GM12878 (cell line): ENCODE results near the gene BORCS8. TPM values are rescaled to one million over a fixed set of nuclear protein-coding genes. Genes with fewer than 3 reads are reported as not detected.

Experiments used
- ATAC-seq: fragments of 200-7000 bp; cut with Tn5 transposase; 3 replicates; pipeline ENCODE4 v1.9.1; 2020; ENCODE audit warnings: mild to moderate bottlenecking, moderate library complexity
- BruUV-seq: library from RNA; stranded (reverse); fragments of 400-500 nt; replicated peaks from 2 replicates; lab custom pipeline; 2021; lab: Mats Ljungman, UMichigan
- CTCF ChIA-PET: fragments of 300-600 bp; sonication (Branson Sonifier 250); formaldehyde crosslinking; extraction: SDS; loops from one replicate; lab custom pipeline; 2021; ENCODE audit warnings: inconsistent platforms; lab: Yijun Ruan, JAX
- POLR2A ChIA-PET: fragments of 350-600 bp; formaldehyde crosslinking; extraction: SDS; loops from one replicate; lab custom pipeline; 2021; ENCODE audit warnings: inconsistent platforms; lab: Charles Lee
- RAD21 ChIA-PET: fragments of 300-600 bp; sonication (Branson Sonifier 250); formaldehyde crosslinking; loops from one replicate; lab custom pipeline; 2023; ENCODE audit warnings: antibody characterized with exemption; ENCODE audit not compliant: unreplicated experiment; lab: Charles Lee
- SMC1A ChIA-PET: fragments of 300-600 bp; sonication (Branson Sonifier 250); formaldehyde crosslinking; loops from one replicate; lab custom pipeline; 2023; ENCODE audit not compliant: unreplicated experiment, uncharacterized antibody; lab: Charles Lee
- DNase-seq: peaks from one replicate; pipeline ENCODE4 v3.0.0-alpha.2; 2011; ENCODE audit warnings: low read depth, low spot score
- FAIRE-seq: peaks from 3 replicates; lab custom pipeline; 2011; peaks lifted over from hg19 to GRCh38; lab: Jason Lieb, UNC
- H2AFZ ChIP-seq: 2 replicates; pipeline ENCODE4 v1.6.0; 2011; ENCODE audit warnings: low read depth, low read length, control low read depth; ENCODE audit not compliant: control insufficient read depth
- H3K27ac ChIP-seq: 2 replicates; pipeline ENCODE4 v1.5.1; 2011; ENCODE audit warnings: control low read depth; ENCODE audit not compliant: control insufficient read depth, insufficient read depth
- H3K27me3 ChIP-seq, 2 experiments: replicated peaks in 1 of 2; 2 replicates each; pipeline versions ENCODE4 v1.6.0 to v1.6.1; 2011; ENCODE audit warnings: low read length in 1 of 2; ENCODE audit not compliant: control insufficient read depth in 2 of 2, insufficient read depth in 2 of 2
- H3K36me3 ChIP-seq, 2 experiments: 2 replicates each; pipeline ENCODE4 v1.5.1; 2011; ENCODE audit warnings: low read length in 1 of 2; ENCODE audit not compliant: control insufficient read depth in 2 of 2, insufficient read depth in 2 of 2
- H3K4me1 ChIP-seq: 2 replicates; pipeline ENCODE4 v1.6.1; 2011; ENCODE audit warnings: mild to moderate bottlenecking, low read length, moderate library complexity, mixed read lengths; ENCODE audit not compliant: control insufficient read depth, insufficient read depth
- H3K4me2 ChIP-seq: 2 replicates; pipeline ENCODE4 v1.6.0; 2011; ENCODE audit warnings: control low read depth; ENCODE audit not compliant: control insufficient read depth, insufficient read depth
- H3K4me3 ChIP-seq: fragments of 200-600 bp; sonication (generic); 2 replicates; pipeline ENCODE4 v1.5.1; 2016
- H3K79me2 ChIP-seq: 2 replicates; pipeline ENCODE4 v1.6.0; 2011; ENCODE audit warnings: low read length; ENCODE audit not compliant: control insufficient read depth, insufficient read depth
- H3K9ac ChIP-seq: 2 replicates; pipeline ENCODE4 v1.8.0; 2011; ENCODE audit warnings: low read length, control low read depth, mixed read lengths; ENCODE audit not compliant: control insufficient read depth, insufficient read depth
- H3K9me3 ChIP-seq: replicated peaks from 3 replicates; pipeline ENCODE4 v1.5.1; 2011; ENCODE audit warnings: mild to moderate bottlenecking, low read length; ENCODE audit not compliant: control insufficient read depth, insufficient read depth
- H4K20me1 ChIP-seq: 2 replicates; pipeline ENCODE4 v1.6.0; 2011; ENCODE audit not compliant: control insufficient read depth, insufficient read depth
- CBX5 ChIP-seq: sonication (generic); IDR thresholded peaks from 2 replicates; pipeline ENCODE4 v1.6.1; 2016; ENCODE audit warnings: low read depth, moderate library complexity, mild to moderate bottlenecking, inconsistent platforms
- GATAD2B ChIP-seq: fragments of 450-650 bp; conservative IDR thresholded peaks from 2 replicates; pipeline ENCODE4 v1.6.1; 2017; ENCODE audit warnings: low read depth, mild to moderate bottlenecking, moderate library complexity
- MEF2A ChIP-seq: IDR thresholded peaks from 2 replicates; pipeline ENCODE4 v1.6.1; 2011; ENCODE audit warnings: low read depth, mild to moderate bottlenecking, low read length, moderate library complexity; ENCODE audit not compliant: insufficient read depth
- NR2C2 ChIP-seq: IDR thresholded peaks from 2 replicates; pipeline ENCODE4 v1.6.1; 2011; ENCODE audit warnings: borderline replicate concordance, low read depth; ENCODE audit not compliant: control insufficient read depth, insufficient read length
- RB1 ChIP-seq: fragments of 450-650 bp; formaldehyde crosslinking; IDR thresholded peaks from 2 replicates; pipeline ENCODE4 v1.6.1; 2017; ENCODE audit warnings: mild to moderate bottlenecking, borderline replicate concordance
- SRF ChIP-seq, 2 experiments: IDR thresholded peaks; 2 replicates each; pipeline ENCODE4 v1.6.1; 2011; ENCODE audit warnings: low read depth in 2 of 2, low read length in 2 of 2, mild to moderate bottlenecking in 1 of 2, moderate library complexity in 1 of 2
- ZNF274 ChIP-seq: IDR thresholded peaks from one replicate; pipeline ENCODE4 v1.8.0; 2011; ENCODE audit not compliant: insufficient read length, insufficient read depth
- WGBS: methylation state at CpG from one replicate; pipeline ENCODE4 v1.1.6; 2016; ENCODE audit warnings: low lambda C conversion rate; ENCODE audit not compliant: insufficient replicate concordance, insufficient coverage; ENCODE audit errors: missing lambda C conversion rate; 5-methylcytosine and 5-hydroxymethylcytosine counted together
- in situ Hi-C: fragments of 300-500 bp; cut with MboI; formaldehyde crosslinking; loops from 9 replicates; pipeline ENCODE4 v1.14.3; 2018; ENCODE audit warnings: mixed read lengths
- intact Hi-C: fragments of 100-400 bp; cut with micrococcal nuclease; formaldehyde crosslinking; loops from one replicate; pipeline ENCODE4 v1.14.2; 2022; ENCODE audit not compliant: unreplicated experiment
- polyA plus RNA-seq, 11 experiments: library from polyadenylated mRNA; depleted of rRNA in 4 of 11; unstranded in 6 of 11; stranded (reverse) in 5 of 11; fragments of >200 nt; fragmentation: Nextera tagmentation in 4 of 11; fragmentation: Illumina TruSeq in 1 of 11; extraction: Ambion mirVana in 4 of 11; extraction: Trizol in 1 of 11; gene quantifications; 1 replicate in 1 of 11; 2 replicates in 10 of 11; pipeline versions ENCODE4 v1.2.1 to v1.2.3, GENCODE V29; 2011 to 2016; ENCODE audit warnings: inconsistent platforms in 2 of 11, missing spikeins in 2 of 11, low read depth in 1 of 11
- total RNA-seq, 4 experiments: library from RNA; depleted of rRNA in 3 of 4; stranded (reverse); fragments of >200 nt in 3 of 4; fragmentation: Illumina TruSeq in 1 of 4; extraction: Trizol in 1 of 4; gene quantifications; 2 replicates each; pipeline versions ENCODE4 v1.2.1 to v1.2.3, GENCODE V29; 2013 to 2021
- TF ChIP-seq, protein P1 (sequence below): fragments of 450-650 bp; IDR thresholded peaks from 2 replicates; pipeline ENCODE4 v1.6.1; 2016; ENCODE audit warnings: mild to moderate bottlenecking

The BORCS8 gene
- total and polyA plus RNA-seq, 10 of the 15 experiments (the other 5 are each of a cell fraction or from before 2014, with no cell fraction given), result 3.7 to 40.3 (median 23.4) TPM

DNA sequence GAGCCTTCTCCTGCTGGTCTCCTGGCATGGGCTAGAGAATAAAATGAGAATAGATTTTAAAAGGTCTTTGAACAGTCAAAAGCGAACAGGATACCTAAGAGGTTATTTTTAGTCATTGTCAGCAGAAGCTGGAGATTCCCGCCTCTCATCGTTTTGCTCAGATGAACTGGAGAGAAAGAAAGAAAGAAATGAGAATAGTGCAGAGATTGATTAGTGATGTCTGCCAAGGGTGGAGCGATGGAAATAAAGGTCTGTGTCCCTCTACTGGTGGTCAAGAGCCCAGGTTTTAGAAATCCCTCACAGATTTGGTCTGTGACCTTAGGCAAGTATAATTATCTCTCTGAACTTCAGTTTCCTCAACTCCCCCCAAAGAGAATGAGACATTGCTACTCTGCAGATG, 25.1 kb upstream of the BORCS8 start:
- WGBS, result 3% methylated on average over 4 of the region's 4 CpGs
- no peak for FAIRE-seq
- no peak overlapping the region for H3K4me2 ChIP-seq
- H3K27me3 ChIP-seq, result no peaks in the 10 kb centered on the region
- no peak overlapping the region for H3K9ac ChIP-seq
- no peak overlapping the region for H2AFZ ChIP-seq
- ChIA-PET SMC1A (no interaction called here), POLR2A (no interaction called here)
- no peak overlapping the region for H3K27ac ChIP-seq
- H3K36me3 ChIP-seq, result no peaks in the 10 kb centered on the region
- no peaks in the 10 kb centered on the region for H3K79me2 ChIP-seq
- H3K4me1 ChIP-seq, result peaks cover 10% of the 10 kb centered on the region; the same call in 1 of the 2 replicates
- 0 out of 3 replicates have a peak, but pooled peaks cover 2% of the 10 kb centered on the region for H3K9me3 ChIP-seq
- BruUV-seq, result no TSS peak
- TF ChIP-seq SRF (IDR thresholded peaks at IDR 0.05; ENCODE audit: low read depth in 2 of 2, low read length in 2 of 2) (peak in 1 of 2 experiments; percentile 88; a peak in 2 of 4 replicates), ZNF274 (no peak), CBX5 (0 out of 2 replicates have a peak, but pooled peaks have one; percentile 34), RB1 (no peak), MEF2A (0 out of 2 replicates have a peak, but pooled peaks have one; percentile 48), NR2C2 (peak; percentile 36), GATAD2B (no peak)
- TF ChIP-seq, protein P1, sequence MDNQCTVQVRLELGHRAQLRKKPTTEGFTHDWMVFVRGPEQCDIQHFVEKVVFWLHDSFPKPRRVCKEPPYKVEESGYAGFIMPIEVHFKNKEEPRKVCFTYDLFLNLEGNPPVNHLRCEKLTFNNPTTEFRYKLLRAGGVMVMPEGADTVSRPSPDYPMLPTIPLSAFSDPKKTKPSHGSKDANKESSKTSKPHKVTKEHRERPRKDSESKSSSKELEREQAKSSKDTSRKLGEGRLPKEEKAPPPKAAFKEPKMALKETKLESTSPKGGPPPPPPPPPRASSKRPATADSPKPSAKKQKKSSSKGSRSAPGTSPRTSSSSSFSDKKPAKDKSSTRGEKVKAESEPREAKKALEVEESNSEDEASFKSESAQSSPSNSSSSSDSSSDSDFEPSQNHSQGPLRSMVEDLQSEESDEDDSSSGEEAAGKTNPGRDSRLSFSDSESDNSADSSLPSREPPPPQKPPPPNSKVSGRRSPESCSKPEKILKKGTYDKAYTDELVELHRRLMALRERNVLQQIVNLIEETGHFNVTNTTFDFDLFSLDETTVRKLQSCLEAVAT, result peak; percentile 95
- TF ChIP-seq, all 136 proteins: peak for 5
- no peak overlapping the region for H3K4me3 ChIP-seq
- RAD21 ChIA-PET, result interaction anchor here (1.6 kb wide), 1 partner anchor 14 kb away, joined by 4 read pairs; the partner anchor contains the start of gene NR2C2AP
- no peaks in the 10 kb centered on the region for H4K20me1 ChIP-seq
- ATAC-seq (peak; percentile 44), DNase-seq (no peak)
- CTCF ChIA-PET, result interaction anchor here (1.2 kb wide), 1 partner anchor 17 kb away, joined by 3 read pairs; no protein-coding TSS in a partner anchor
- intact Hi-C loops, result no loop called here
- in situ Hi-C loops, result no loop called here
